MCF 10A (cell line): ENCODE data around the gene EPHA6. TPM values are rescaled to one million over a fixed set of nuclear protein-coding genes. Genes with fewer than 3 reads are reported as not detected.

Source experiments
- BruUV-seq: library from RNA; stranded (reverse); fragments of 400-500 nt; replicated peaks from 2 replicates; lab custom pipeline; 2021; lab: Mats Ljungman, UMichigan
- CTCF ChIA-PET: fragments of 300-600 bp; sonication (Branson Sonifier 250); formaldehyde crosslinking; extraction: SDS; loops from one replicate; lab custom pipeline; 2021; ENCODE audit warnings: antibody characterized with exemption, inconsistent platforms; lab: Yijun Ruan, JAX
- POLR2A ChIA-PET: fragments of 300-600, 350-650 bp; sonication (Branson Sonifier 250); formaldehyde crosslinking; extraction: SDS; loops from one replicate; lab custom pipeline; 2020; ENCODE audit warnings: antibody characterized with exemption, inconsistent platforms; lab: Yijun Ruan, JAX
- DNase-seq: peaks from one replicate; pipeline ENCODE4 v3.0.0-alpha.2; 2018; ENCODE audit not compliant: unreplicated experiment
- H3K27ac Mint-ChIP-seq: one replicate; pipeline ENCODE4 v1.8.0; 2022; ENCODE audit warnings: mild to moderate bottlenecking, low read depth, mixed read lengths; ENCODE audit not compliant: unreplicated experiment
- H3K27me3 Mint-ChIP-seq: one replicate; pipeline ENCODE4 v1.8.0; 2022; ENCODE audit warnings: mixed read lengths; ENCODE audit not compliant: insufficient read depth, unreplicated experiment
- H3K36me3 Mint-ChIP-seq: one replicate; pipeline ENCODE4 v1.8.0; 2022; ENCODE audit warnings: mild to moderate bottlenecking, moderate library complexity, mixed read lengths; ENCODE audit not compliant: insufficient read depth, unreplicated experiment
- H3K4me1 Mint-ChIP-seq: one replicate; pipeline ENCODE4 v1.8.0; 2022; ENCODE audit warnings: mixed read lengths; ENCODE audit not compliant: insufficient read depth, unreplicated experiment
- H3K4me3 Mint-ChIP-seq: one replicate; pipeline ENCODE4 v1.8.0; 2022; ENCODE audit warnings: mild to moderate bottlenecking, moderate library complexity, mixed read lengths; ENCODE audit not compliant: unreplicated experiment
- H3K9me3 Mint-ChIP-seq: one replicate; pipeline ENCODE4 v1.8.0; 2022; ENCODE audit warnings: mixed read lengths; ENCODE audit not compliant: unreplicated experiment
- CTCF ChIP-seq: fragments of 200-600 bp; IDR thresholded peaks from one replicate; pipeline ENCODE4 v1.8.0; 2022; ENCODE audit warnings: antibody characterized with exemption, mild to moderate bottlenecking; ENCODE audit not compliant: unreplicated experiment
- intact Hi-C: fragments of 100-400 bp; cut with micrococcal nuclease; formaldehyde crosslinking; loops from 2 replicates; pipeline ENCODE4 v1.14.1; 2022
- total RNA-seq: library from RNA; stranded (reverse); gene quantifications from 2 replicates; pipeline ENCODE4 v1.2.3, GENCODE V29; 2022

EPHA6 gene
- total RNA-seq, 1 experiment from 2014 or later, result 0.33 TPM

GRCh38 chr3:97719156-97719821 lies 904.9 kb downstream of the EPHA6 start:
- Mint-ChIP-seq H3K9me3 (no peaks in the 10 kb centered on the region), H3K36me3 (no peaks in the 10 kb centered on the region), H3K27me3 (peaks cover 10% of the 10 kb centered on the region), H3K4me3 (peak overlapping the region; percentile 28), H3K27ac (no peak overlapping the region), H3K4me1 (no peaks in the 10 kb centered on the region)
- CTCF ChIA-PET, result interaction anchor here (0.6 to 2.7 kb wide), 26 partner anchors 9 to 1897 kb away, joined by 3 to 20 read pairs (median 3); no protein-coding TSS in a partner anchor
- peak; percentile 84 for TF ChIP-seq CTCF
- BruUV-seq, result no TSS peak
- peak; percentile 83 for DNase-seq
- intact Hi-C loops, result loop anchor here (1.0 to 2.0 kb wide), 3 partner anchors 60 to 856 kb away; no protein-coding TSS in a partner anchor
- POLR2A ChIA-PET, result no interaction called here

GRCh38 chr3:97720417-97720816 lies 906.0 kb downstream of the EPHA6 start:
- intact Hi-C loops, result no loop called here
- peaks cover 20% of the 10 kb centered on the region for H3K27me3 Mint-ChIP-seq
- no peak for TF ChIP-seq CTCF
- H3K4me1 Mint-ChIP-seq, result no peaks in the 10 kb centered on the region
- peak; percentile 31 for DNase-seq
- H3K27ac Mint-ChIP-seq, result no peak overlapping the region
- ChIA-PET POLR2A (no interaction called here), CTCF (interaction anchor here (0.6 to 2.7 kb wide), 13 partner anchors 25 to 1390 kb away, joined by 3 to 20 read pairs (median 3); partner anchors contain the start of gene ARL6)
- H3K36me3 Mint-ChIP-seq, result no peaks in the 10 kb centered on the region
- H3K9me3 Mint-ChIP-seq, result no peaks in the 10 kb centered on the region
- BruUV-seq, result no TSS peak
- no peak overlapping the region for H3K4me3 Mint-ChIP-seq

DNA sequence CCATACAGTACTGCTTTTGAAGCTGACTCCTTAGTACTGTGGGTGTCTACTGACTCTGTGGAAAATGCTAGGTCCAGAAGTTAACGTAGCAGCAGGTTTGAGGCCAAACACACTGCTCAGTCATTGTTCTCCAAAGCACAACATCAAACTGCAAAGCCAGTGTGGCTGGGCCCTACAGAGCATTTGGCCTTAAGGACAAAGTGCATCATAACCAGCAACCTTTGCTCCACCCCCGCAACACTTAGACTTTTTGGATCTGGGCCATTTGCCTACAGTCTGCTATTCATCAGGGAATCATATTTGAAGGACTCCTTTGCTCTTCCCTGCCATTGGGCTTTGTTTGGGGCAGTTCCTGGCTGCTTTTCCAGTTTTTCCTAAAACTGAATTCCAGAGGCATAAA lies 907.1 kb downstream of the EPHA6 start:
- DNase-seq, result peak; percentile 8
- CTCF ChIA-PET, result no interaction called here
- no peaks in the 10 kb centered on the region for H3K36me3 Mint-ChIP-seq
- BruUV-seq, result no TSS peak
- H3K27ac Mint-ChIP-seq, result no peak overlapping the region
- no peaks in the 10 kb centered on the region for H3K9me3 Mint-ChIP-seq
- H3K4me3 Mint-ChIP-seq, result no peak overlapping the region
- H3K27me3 Mint-ChIP-seq, result peaks cover 25% of the 10 kb centered on the region
- no peaks in the 10 kb centered on the region for H3K4me1 Mint-ChIP-seq
- TF ChIP-seq CTCF, result no peak
- POLR2A ChIA-PET, result no interaction called here
- intact Hi-C loops, result no loop called here

GRCh38 chr3:97736928-97737327 lies 922.5 kb downstream of the EPHA6 start:
- H3K4me3 Mint-ChIP-seq, result no peak overlapping the region
- ChIA-PET POLR2A (interaction anchor here (1.4 kb wide), 1 partner anchor 13 kb away, joined by 3 read pairs; no protein-coding TSS in a partner anchor), CTCF (interaction anchor here (0.6 kb wide), 1 partner anchor 416 kb away, joined by 6 read pairs; no protein-coding TSS in a partner anchor)
- H3K9me3 Mint-ChIP-seq, result no peaks in the 10 kb centered on the region
- BruUV-seq, result no TSS peak
- intact Hi-C loops, result no loop called here
- H3K36me3 Mint-ChIP-seq, result no peaks in the 10 kb centered on the region
- no peak for DNase-seq
- no peak overlapping the region for H3K27ac Mint-ChIP-seq
- no peak for TF ChIP-seq CTCF
- no peaks in the 10 kb centered on the region for H3K4me1 Mint-ChIP-seq
- peaks cover 84% of the 10 kb centered on the region for H3K27me3 Mint-ChIP-seq
